OCI-LY3 (cell line): Measurements from ENCODE around the gene C17orf58.

Experiments used
- EZH2phosphoT487 ChIP-seq: fragments of 200-600 bp; shearing (Covaris generic); IDR thresholded peaks from 2 replicates; pipeline ENCODE4 v1.6.1; 2018; ENCODE audit warnings: antibody characterized with exemption, mixed run types, low read depth
- TF ChIP-seq, protein P1 (sequence below): fragments of 200-600, 300-600 bp; sonication (generic); IDR thresholded peaks from 2 replicates; pipeline ENCODE4 v1.5.1; 2014; ENCODE audit warnings: antibody characterized with exemption, low read length, low read depth

DNA sequence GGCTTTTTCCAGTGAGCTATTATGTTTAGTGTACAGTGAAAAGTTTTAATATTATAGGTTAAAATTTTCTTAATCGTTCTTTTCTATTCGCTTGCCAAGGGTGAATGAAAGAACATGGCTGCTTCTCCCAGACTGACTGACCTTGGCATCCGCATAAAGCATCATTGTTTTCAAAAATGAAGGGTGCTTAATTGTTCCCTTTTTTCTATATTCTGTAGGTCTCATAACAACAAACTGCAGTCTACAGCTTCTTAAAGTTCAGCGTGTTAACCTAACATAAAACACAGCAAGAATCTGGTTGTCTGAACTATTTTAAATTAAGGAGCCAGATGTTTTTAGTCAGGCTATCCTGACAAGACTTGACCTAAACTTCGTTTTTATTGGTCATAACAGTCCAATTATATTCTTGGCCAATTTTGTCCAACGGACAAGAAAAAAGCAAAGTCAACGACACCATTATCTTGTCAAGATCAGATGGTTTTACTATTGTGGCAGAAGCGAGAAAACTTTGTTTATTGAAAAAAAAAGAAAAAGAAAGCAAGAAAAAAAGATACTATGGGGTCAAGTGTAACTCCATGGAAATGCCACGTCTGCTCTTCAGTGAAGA, 14.1 kb downstream of the C17orf58 start:
- TF ChIP-seq, protein P1, sequence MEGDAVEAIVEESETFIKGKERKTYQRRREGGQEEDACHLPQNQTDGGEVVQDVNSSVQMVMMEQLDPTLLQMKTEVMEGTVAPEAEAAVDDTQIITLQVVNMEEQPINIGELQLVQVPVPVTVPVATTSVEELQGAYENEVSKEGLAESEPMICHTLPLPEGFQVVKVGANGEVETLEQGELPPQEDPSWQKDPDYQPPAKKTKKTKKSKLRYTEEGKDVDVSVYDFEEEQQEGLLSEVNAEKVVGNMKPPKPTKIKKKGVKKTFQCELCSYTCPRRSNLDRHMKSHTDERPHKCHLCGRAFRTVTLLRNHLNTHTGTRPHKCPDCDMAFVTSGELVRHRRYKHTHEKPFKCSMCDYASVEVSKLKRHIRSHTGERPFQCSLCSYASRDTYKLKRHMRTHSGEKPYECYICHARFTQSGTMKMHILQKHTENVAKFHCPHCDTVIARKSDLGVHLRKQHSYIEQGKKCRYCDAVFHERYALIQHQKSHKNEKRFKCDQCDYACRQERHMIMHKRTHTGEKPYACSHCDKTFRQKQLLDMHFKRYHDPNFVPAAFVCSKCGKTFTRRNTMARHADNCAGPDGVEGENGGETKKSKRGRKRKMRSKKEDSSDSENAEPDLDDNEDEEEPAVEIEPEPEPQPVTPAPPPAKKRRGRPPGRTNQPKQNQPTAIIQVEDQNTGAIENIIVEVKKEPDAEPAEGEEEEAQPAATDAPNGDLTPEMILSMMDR, result no peak
- TF ChIP-seq EZH2phosphoT487, result no peak
